ENCODE measurements around the gene XRN2.

GRCh38 chr20:21357844-21358243, 54.7 kb downstream of the XRN2 start:
- TF ChIP-seq, protein P1, sequence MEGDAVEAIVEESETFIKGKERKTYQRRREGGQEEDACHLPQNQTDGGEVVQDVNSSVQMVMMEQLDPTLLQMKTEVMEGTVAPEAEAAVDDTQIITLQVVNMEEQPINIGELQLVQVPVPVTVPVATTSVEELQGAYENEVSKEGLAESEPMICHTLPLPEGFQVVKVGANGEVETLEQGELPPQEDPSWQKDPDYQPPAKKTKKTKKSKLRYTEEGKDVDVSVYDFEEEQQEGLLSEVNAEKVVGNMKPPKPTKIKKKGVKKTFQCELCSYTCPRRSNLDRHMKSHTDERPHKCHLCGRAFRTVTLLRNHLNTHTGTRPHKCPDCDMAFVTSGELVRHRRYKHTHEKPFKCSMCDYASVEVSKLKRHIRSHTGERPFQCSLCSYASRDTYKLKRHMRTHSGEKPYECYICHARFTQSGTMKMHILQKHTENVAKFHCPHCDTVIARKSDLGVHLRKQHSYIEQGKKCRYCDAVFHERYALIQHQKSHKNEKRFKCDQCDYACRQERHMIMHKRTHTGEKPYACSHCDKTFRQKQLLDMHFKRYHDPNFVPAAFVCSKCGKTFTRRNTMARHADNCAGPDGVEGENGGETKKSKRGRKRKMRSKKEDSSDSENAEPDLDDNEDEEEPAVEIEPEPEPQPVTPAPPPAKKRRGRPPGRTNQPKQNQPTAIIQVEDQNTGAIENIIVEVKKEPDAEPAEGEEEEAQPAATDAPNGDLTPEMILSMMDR (IDR thresholded peaks at IDR 0.05) = no peak
- TF ChIP-seq POLR2A (IDR thresholded peaks at IDR 0.05) (no peak), EP300 (IDR thresholded peaks at IDR 0.05) (no peak), POLR2AphosphoS5 (IDR thresholded peaks at IDR 0.05) (no peak)

Measured in gastroesophageal sphincter (tissue), 3 donors.